Hepatic stellate cell (primary cell): ENCODE results near the gene MYOM3.
"Not testable (repeated sequence)": the region's sequence is repeated elsewhere in the genome, so short reads cannot be mapped to it uniquely, and the experiment has no call there.

Experiments used
- DNase-seq: peaks from one replicate; pipeline ENCODE4 v3.0.0; 2011; ENCODE audit warnings: low spot score

MYOM3 gene

DNA sequence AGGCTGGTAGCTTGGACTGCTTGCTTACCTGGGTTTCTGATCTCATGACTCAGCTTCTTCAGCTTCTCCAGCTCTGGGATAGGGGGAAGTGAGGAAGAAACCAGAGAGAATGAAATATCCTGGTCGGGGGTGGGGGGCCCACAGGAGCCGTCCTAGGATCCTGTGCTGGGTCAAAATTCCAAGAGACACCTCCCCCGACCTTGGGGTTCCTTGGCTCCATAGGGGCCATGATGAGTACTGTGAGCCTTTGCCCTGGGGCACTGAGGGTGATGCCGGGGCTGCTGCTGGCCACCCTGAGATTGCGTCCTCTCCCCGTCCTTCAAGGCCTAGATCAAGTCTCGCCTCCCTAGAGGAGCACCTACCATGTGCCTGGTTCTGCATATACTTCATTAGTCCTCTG, 40.0 kb downstream of the MYOM3 start:
- no peak for DNase-seq

DNA sequence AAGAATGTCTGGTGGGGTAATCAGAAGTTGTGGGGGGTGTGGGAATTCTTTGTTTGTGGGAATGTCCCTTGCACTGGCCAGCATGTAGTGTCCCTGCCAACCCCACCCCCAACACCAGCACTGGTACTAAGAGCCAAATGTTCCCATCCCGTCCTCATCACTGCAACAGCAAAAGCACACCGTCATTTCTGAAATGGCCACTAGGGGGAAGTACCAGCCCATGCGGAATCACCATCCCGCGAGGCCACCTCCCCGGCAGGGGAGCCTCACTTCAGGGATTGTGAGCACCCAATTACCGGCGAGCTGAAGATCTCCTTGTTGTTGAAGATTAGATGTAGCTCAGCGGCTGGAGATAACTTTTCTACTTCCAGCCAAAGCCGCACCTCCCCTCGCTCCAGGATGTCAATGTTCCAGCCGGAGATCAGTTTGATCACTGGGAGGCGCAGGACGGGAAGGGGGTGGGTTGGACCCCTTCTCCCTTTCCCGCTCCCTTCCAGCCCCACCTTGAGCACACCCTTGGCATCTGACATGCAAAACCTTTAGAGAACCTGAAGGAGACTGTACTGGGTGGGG, 41.0 kb downstream of the MYOM3 start:
- DNase-seq, result peak; percentile 89

DNA sequence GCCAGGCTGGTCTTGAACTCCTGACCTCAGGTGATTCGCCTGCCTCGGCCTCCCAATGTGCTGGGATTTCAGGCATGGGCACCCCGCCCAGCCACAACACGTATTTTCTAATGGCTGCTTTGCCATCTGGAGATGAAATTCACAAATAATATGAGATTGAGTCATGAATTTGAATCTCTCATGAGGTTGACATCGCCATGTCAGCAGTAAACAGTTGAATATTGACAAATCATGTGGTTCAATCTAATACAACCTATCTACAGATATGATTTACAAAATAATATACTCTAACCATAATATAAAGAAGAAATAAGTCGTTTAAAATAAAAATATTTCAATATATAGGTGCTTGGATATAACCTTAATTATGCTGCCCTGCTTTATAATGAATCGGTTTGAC, 42.1 kb downstream of the MYOM3 start:
- no peak for DNase-seq

DNA sequence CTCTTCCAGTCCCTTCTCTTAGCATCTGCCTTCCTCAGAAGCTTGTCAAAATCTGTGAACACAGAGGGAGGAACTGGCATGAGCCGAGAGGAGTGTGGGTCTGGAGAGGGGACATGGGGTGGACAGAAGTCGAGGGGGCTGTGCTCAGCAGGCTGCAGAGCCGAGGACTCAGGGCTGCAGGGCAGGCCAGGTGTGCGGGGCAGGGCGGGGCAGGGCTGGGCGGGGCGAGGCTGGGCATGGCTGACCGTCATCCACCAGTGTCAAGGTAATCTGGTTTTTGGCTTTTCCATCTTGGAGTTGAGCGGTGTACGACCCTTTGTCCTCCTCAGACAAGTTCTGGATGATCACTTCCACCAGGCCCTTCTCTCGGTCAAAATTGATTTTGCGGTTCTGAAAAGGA, 44.0 kb downstream of the MYOM3 start:
- DNase-seq, result no peak

DNA sequence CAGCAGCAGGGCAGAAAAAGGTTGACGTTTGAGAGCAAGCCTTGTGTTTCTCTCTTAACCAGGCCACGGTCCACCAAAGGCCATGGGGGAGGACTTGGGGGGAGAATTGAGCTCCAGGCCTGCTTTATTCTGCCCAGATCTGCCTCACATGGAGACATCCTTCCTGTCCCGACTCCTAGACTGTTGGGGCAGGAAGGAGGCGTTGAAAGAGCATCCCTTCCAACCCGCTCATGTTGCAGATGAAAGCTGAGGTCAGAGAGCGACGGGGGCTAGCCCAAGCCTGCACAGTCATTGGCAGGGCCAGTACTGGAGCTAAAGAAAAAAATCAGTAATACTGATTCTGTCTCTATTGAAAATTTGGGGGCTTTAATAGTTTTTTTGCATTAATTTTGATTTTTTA, 46.6 kb downstream of the MYOM3 start:
- no peak for DNase-seq

DNA sequence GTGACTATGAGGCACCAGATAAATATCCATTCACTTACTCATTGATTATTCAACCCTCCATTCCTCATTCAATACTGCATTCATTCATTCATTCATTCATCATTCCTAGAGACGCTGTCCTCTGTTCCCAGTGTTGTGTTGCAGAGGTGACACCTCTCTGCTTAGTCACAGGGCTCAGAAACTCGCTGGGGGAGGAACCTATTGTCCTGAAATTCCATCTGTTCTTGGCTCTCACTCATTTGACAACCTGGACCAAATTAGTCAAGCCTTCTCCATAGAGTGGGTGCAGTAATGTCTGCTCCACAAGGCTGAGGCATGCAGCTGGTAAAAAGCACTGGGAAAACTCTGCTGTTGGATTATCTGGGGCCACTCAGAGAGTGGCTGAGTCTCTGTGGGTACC, 49.7 kb downstream of the MYOM3 start:
- DNase-seq, result no peak

DNA sequence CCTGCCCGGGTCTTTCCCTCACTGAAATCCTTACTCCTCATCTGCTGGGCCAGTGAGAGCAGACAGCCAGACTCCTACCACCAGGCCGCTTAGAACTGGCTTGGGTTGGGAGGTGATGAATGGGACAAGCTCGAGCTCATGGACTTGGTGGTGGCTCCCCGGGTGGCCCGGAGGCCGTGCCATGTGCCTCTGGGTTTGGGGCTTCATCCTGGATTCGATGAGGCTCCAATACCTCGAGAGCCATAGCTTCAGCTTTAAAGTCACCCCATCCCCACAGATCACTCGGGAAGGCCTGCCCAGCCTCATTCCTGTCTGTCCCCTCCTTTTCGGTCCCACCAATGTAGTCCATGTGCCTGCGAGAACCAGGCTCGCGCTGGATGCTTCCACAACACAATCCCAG, 51.5 kb downstream of the MYOM3 start:
- DNase-seq, result no peak

DNA sequence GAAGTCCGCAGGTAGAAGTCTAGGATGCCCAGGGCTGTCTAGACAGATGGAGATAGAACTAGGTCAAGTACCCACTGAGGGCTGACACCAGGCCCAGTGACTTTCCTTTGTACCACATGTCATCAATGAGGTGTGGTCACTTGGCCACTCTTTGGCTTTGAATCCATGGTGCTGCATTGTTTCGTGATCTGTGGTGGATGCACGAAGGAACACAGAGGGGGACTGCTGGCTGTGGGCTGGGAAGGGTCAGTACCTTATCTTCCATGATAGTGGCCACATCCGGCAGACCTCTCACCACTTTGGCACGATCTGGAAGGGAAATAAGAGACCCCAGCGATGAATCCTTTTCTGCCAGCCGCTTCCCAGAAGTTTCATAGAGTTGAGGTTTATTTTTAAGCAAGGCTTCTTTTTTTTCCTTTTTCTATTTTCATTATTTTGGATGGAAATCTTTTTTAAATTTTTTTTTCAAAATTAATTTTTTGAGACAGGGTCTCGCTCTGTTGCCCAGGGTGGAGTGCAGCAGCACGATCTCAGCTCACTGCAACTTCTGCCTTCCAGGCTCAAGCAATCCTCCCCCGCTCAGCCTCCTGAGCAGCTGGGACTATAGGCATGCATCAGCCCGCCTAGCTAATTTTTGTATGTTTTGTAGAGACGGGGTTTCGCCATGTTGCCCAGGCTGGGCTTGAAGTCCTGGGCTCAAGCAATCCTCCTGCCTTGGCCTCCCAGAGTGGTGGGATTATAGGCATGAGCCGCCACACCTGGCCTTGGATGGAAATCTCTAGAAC, 53.1 kb downstream of the MYOM3 start:
- DNase-seq, result no peak

DNA sequence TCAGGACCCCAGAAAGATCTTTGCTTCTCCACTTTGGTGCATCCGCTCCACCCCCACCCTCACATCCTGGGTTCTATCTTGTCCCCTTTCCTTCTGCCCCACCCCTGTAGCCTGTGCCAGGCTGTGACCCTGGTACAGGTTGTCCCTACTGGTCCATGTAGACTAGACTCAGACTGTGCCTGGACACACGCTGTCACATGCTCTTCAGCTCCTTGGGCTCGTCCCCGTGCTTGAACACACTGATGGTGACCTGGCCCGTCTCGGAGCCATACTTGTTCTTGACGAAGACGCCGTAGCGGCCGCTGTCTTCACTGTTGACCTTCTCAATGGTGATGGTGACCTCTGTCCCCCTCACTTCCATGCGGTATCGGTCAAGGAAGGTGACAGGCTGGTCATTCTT, 54.8 kb downstream of the MYOM3 start:
- no peak for DNase-seq

DNA sequence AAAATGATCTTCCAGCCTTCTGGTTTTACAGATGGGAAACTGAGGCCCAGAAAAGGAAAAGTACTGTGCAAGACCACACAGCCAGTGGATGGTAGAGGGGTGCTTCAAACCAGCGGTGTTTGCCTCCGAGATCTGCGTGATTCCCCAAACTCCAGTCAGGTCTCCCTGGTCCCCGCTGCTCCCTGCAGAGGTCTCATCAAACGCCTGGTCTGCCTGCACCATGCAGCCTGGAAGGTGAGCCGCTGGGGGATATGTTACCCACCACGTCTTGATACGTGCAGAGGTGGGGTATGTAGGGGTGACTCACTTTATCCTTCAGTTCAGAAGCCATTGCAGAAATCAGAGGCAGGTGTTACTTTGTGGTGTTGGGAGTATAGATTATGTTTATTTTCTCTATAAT, 56.3 kb downstream of the MYOM3 start:
- no peak for DNase-seq

DNA sequence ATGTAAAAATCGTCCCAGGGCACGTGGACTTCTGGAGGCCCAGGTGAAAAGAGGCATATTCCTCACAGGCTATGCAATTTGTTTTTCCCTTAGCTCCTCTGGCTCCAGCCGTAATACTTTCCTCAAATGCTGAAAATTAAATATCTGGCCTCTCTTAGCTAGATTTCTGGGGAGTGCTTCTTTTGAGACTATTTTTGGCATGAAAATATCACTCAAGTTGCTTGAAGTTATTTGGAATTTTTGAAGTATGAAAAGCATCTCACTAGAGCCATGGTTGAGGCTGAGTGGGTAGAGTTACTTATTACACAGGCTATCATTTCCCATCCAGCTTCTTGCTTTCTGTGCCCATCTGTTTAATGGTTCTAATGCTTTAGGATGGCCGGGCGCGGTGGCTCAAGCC, 59.7 kb downstream of the MYOM3 start:
- DNase-seq, result no peak

DNA sequence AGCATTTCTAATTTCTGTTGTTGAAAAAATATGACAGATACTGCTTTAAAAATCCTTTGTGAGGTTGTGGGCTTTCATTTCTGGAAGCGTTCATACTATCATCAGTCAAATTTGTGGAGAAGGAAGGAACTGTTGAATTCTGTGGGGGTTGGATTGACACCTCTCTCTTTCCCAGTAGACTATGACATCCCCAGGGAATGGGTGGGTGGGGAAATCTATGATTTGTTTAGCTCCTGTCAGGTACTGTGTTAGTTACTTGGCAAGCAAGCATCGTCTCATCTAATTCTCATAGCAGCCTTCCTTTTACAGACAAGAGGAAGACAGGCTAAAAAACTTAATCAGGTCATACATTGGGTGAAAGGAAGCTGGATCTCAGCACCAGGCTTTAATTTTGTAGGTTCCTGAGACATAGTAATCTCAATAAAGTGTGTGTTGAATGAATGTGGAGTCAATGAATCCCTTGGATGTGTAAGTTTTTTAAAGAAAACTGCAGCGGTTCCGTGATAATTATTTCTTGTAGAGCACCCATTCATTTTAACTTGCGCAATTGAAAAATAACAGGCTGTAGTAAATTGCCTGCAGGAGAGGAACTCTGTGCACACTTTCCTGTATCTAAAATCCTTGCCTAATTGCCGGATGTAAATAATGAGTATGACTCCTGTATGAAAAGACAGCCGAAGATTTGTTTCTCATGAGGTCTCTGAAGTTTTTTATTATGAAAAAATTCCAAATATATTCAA, 60.6 kb downstream of the MYOM3 start:
- no peak for DNase-seq

DNA sequence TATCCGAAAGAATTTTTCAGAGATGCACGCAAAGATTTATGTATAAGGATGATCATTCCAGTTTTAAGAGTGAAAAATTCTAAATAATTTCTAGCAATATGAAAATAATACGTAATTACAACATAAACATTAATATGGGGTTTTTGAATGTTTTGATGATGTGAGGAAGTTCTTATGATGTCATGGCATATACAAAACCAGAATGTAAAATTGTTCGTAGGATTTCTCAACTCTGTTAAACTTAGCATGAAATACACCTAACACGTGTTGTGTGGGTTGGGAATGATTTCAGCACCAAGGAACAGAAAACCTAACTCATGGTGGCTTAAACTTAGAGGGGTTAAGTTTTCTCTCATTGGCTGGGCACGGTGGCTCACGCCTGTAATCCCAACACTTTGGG, 62.2 kb downstream of the MYOM3 start:
- DNase-seq, result no peak

DNA sequence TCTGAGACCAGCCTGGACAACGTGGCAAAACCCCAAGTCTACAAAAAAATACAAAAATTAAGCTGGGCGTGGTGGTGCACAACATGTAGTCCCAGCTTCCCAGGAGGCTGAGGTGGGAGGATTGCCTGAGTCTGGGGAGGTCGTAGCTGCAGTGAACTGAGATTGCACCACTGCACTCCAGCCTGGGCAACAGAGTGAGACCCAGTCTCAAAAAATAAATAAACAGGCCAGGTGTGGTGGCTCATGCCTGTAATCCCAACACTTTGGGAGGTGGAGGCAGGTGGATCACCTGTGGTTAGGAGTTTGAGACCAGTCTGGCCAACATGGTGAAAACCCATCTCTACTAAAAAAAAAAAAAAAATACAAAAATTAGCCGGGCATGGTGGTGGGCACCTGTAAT, 63.0 kb downstream of the MYOM3 start:
- not testable (repeated sequence) for DNase-seq

DNA sequence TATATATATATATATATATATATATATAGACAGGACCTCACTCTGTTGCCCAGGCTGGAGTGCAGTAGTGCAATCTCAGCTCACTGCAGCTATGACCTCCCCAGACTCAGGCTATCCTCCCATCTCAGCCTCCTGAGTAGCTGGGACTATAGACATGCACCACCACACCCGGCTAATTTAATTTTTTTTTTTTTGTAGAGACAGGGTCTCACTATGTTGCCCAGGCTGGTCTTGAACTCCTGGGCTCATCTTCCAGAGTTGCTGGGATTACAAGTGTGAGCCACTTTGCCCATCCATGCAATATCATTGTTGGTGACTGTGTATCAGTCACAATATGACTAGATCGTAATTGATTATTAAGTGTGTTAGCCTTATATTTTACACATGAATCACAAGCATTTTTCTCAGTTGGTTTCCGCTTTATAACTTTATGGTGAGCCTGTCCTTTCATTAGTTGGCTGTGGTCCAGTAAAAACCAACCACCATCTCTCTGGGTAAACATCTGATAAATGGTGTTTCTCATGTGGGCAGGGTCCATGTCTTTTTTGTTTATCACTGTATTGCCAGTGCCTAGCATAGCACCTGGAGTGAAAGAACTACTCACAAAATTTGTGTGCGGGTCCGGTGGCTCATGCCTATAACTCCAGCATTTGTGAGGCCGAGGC, 63.6 kb downstream of the MYOM3 start:
- no peak for DNase-seq

DNA sequence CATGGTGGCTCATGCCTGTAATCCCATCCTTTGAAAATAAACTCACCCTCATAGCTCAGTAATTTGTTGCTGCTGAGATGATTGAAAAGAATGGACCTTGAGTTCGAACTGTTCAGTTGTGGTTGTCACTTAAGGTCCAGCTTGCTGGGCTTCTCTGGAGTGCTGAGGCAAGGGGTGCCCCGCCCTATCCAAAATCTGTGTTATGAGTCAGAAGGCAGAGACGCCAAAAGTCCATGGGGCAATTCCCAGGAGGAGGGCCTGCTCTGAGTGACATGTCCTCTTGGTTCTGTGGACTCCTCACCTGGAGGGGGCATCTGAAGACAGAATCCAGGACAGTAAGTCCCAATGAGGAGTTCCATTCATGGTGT, 64.8 kb downstream of the MYOM3 start:
- DNase-seq, result peak; percentile 66

DNA sequence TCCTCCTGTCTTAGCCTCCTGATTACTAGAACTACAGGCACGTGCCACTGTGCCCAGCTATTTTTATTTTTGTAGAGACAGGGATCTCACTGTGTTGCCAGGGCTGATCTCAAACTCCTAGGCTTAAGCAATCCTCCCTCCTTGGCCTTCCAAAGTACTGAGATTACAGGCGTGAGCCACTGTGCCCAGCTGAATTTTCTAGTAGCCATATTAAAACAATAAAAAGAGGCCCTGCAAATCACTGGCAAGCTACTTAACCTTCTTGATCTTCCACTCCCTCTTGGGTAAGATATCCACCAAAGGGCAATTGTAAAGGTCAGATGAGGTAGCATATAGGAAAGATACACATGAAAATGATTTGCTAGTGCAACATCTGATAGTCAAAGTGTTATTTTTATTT, 66.2 kb downstream of the MYOM3 start:
- DNase-seq, result no peak

DNA sequence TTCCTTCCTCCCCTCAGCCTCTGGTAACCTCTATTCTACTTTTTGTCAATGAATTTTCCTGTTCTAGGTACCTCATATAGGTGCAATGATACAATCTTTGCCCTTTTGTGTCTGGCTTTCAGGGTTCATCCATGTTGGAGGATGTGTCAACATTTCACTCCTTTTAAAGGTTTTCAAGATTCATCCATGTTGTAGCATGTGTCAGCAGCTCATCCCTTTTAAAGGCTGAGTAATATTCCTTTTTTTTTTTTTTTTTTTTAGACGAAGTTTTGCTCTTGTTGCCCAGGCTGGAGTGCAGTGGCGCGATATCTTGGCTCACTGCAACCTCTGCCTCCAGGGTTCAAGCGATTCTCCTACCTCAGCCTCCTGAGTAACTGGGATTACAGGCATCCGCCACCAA, 67.3 kb downstream of the MYOM3 start:
- DNase-seq, result not testable (repeated sequence)

DNA sequence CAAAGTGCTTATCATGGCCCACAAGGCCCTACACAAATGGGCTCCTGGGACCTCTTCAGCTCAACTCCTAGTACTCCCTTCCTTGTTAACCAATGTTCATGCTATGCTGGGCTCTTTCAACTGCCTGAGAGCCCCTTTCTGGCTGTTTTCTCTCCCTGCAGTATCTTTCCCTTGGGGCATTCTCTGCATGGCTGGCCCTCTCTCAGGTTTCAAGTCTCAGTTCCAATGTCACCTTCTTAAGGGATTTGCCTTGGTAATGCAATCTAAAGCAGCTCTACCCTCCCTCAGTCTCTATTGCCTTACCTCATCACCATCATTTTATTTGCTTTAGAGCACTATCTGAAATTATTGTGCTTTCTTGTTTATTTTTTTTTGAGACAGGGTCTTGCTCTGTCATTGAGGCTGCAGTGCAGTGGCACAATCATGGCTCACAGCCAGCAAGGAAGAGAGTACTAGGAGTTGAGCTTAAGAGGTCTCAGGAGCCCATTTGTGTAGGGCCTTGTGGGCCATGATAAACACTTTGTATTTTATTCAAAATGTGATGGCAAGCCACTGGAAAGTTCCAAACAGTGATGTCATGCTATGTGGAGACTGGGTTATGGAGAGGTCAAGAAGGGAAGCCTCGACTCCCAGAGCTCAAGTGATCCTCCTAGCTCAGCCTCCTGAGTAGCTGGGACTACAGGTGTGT, 68.4 kb downstream of the MYOM3 start:
- DNase-seq, result no peak

DNA sequence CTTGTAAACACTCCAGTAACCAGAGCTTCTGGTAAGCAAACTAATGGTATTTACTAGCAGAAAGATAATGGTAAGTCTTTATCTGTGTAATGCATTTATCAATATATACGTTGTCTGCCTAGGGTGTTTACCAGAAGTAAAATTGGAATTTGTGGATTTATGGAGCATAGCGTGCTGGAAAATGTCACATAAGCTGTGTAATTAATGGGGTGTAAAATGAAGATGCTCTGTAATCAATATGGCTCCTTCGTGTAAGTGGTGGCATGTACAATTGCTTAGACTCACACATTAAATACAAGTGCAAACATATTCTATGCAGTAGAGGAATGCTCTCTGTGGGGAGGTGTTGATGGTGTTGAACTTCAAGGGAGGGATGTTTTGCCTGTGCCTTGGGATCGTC, 69.6 kb downstream of the MYOM3 start:
- DNase-seq, result no peak

DNA sequence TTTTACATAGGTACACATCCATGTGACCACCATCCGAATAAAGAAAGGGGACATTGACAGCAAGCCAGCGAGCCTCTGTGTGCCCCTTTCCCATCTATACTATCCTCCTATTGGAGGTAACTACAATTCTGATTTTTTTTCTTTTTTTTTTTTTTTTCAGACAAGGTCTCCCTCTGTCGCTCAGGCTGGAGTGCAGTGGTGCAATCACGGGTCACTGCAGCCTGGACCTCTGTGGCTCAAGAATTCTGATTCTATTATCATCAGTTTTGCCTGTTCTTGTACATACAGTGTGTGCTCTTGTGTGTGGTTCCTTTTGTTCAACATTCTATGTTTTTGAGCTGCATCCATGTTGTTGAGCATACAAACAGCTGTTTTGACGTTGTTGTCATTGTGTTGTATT, 75.8 kb downstream of the MYOM3 start:
- no peak for DNase-seq

DNA sequence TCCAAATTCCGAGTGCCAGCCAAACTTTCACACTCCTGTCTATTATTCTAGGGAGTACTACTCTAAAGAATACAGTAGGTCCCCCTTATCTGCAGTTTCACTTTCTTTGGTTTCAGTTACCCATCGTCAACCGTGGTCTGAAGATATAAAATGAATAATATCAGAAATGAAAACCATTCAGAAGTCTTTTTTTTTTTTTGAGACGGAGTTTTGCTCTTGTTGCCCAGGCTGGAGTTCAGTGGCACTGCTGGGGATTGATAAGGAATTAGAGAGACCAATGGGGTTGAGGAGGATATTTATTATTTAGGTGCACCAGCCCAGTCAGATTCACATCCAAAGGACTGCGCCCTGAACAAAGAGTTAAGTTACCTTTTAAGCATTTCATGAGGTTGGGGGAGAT, 79.0 kb downstream of the MYOM3 start:
- DNase-seq, result no peak
